ENCODE measurements around the gene TWSG1.

The TWSG1 gene

DNA sequence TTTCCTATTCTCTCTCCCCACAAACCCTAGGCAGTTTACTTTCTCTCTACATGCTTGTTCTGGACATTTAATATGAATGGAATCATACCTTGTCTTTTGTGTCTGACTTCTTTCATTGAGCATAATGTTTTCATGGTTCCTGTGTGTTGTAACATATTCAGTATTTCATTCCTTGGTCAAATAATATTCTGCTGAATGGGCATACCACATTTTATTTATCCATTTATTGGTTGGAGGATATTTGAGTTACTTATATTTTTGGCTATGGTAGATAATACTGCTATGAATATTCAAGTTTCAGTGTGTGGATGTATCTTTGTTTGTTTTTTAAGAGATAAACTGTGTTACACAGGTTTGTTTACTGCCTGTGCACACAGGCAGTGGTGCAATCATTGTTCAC is 9.0 kb downstream of the TWSG1 start:
- Histone ChIP-seq H3K4me3 (replicated peaks; ENCODE audit: insufficient read depth, low read length) (no peak overlapping the region), H3K27ac (replicated peaks) (no peak overlapping the region), H3K27me3 (ENCODE audit: insufficient read depth, poor library complexity, severe bottlenecking) (no peaks in the 10 kb centered on the region)
- DNase-seq (ENCODE audit: low read depth in 1 of 2, low spot score in 1 of 2), result no peak
- TF ChIP-seq, protein P1, sequence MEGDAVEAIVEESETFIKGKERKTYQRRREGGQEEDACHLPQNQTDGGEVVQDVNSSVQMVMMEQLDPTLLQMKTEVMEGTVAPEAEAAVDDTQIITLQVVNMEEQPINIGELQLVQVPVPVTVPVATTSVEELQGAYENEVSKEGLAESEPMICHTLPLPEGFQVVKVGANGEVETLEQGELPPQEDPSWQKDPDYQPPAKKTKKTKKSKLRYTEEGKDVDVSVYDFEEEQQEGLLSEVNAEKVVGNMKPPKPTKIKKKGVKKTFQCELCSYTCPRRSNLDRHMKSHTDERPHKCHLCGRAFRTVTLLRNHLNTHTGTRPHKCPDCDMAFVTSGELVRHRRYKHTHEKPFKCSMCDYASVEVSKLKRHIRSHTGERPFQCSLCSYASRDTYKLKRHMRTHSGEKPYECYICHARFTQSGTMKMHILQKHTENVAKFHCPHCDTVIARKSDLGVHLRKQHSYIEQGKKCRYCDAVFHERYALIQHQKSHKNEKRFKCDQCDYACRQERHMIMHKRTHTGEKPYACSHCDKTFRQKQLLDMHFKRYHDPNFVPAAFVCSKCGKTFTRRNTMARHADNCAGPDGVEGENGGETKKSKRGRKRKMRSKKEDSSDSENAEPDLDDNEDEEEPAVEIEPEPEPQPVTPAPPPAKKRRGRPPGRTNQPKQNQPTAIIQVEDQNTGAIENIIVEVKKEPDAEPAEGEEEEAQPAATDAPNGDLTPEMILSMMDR (IDR thresholded peaks at IDR 0.05; ENCODE audit: insufficient read depth, low read length), result no peak
- TF ChIP-seq GABPA (IDR thresholded peaks at IDR 0.05; ENCODE audit: low read depth), result no peak
- TF ChIP-seq, protein P2, sequence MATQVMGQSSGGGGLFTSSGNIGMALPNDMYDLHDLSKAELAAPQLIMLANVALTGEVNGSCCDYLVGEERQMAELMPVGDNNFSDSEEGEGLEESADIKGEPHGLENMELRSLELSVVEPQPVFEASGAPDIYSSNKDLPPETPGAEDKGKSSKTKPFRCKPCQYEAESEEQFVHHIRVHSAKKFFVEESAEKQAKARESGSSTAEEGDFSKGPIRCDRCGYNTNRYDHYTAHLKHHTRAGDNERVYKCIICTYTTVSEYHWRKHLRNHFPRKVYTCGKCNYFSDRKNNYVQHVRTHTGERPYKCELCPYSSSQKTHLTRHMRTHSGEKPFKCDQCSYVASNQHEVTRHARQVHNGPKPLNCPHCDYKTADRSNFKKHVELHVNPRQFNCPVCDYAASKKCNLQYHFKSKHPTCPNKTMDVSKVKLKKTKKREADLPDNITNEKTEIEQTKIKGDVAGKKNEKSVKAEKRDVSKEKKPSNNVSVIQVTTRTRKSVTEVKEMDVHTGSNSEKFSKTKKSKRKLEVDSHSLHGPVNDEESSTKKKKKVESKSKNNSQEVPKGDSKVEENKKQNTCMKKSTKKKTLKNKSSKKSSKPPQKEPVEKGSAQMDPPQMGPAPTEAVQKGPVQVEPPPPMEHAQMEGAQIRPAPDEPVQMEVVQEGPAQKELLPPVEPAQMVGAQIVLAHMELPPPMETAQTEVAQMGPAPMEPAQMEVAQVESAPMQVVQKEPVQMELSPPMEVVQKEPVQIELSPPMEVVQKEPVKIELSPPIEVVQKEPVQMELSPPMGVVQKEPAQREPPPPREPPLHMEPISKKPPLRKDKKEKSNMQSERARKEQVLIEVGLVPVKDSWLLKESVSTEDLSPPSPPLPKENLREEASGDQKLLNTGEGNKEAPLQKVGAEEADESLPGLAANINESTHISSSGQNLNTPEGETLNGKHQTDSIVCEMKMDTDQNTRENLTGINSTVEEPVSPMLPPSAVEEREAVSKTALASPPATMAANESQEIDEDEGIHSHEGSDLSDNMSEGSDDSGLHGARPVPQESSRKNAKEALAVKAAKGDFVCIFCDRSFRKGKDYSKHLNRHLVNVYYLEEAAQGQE (IDR thresholded peaks at IDR 0.05; ENCODE audit: insufficient replicate concordance, low read depth), result no peak
- no peak for TF ChIP-seq SPI1 (IDR thresholded peaks at IDR 0.05; ENCODE audit: borderline replicate concordance, low read depth)
- no peak for TF ChIP-seq POLR2AphosphoS5 (IDR thresholded peaks at IDR 0.05; ENCODE audit: low read depth)

DNA sequence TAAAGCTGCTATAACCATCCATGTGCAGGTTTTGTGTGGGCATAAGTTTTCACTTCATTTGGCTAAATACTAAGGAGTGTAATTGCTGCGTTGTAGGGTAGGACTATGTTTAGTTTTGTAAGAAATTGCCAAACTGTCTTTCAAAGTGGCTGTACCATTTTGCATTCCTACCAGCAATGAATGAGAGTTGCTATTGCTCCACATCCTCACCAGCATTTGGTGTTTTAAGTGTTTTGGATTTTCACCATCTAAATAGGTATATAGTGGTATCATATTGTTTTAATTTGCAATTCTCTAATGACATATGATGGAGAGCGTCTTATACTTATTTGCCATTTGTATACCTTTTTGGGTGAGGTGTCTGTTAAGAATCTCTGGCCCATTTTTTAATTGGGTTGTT is 12.2 kb downstream of the TWSG1 start:
- Histone ChIP-seq H3K27ac (replicated peaks) (no peak overlapping the region), H3K4me3 (replicated peaks; ENCODE audit: insufficient read depth, low read length) (no peak overlapping the region), H3K27me3 (ENCODE audit: insufficient read depth, poor library complexity, severe bottlenecking) (no peaks in the 10 kb centered on the region)
- DNase-seq (ENCODE audit: low read depth in 1 of 2, low spot score in 1 of 2), result no peak
- TF ChIP-seq, protein P2 (IDR thresholded peaks at IDR 0.05; ENCODE audit: insufficient replicate concordance, low read depth), result no peak
- no peak for TF ChIP-seq SPI1 (IDR thresholded peaks at IDR 0.05; ENCODE audit: borderline replicate concordance, low read depth)
- TF ChIP-seq, protein P1 (IDR thresholded peaks at IDR 0.05; ENCODE audit: insufficient read depth, low read length), result no peak
- TF ChIP-seq GABPA (IDR thresholded peaks at IDR 0.05; ENCODE audit: low read depth), result no peak
- no peak for TF ChIP-seq POLR2AphosphoS5 (IDR thresholded peaks at IDR 0.05; ENCODE audit: low read depth)

DNA sequence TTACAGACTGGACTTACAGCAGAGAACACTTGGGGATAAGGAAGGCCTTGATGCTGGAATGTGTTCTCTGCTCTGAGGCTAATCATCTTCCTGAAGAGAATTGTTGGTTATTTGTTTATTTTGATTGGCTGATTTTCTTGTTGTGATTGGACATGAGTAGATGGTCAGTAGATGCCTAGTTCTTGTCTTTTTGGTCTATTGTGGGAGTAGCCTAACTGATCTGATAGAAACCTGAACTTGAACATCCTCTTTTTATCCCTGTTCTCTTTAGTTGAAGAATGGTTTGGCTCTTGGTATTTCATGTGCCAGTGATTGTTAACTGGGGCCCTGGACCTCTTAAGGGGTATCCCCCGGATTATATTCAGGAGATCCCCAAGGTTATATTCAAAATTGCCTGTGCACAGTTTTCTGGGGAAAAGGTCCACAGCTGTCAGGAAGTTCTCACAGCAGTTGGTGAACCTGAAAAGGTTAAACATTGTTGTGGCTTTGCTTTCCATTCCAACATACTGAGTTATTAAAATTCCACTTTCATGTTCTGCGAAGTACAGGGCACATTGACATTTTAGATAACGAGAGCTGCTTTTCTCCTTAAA is 13.6 kb downstream of the TWSG1 start:
- DNase-seq (ENCODE audit: low read depth in 1 of 2, low spot score in 1 of 2), result no peak
- Histone ChIP-seq H3K4me3 (replicated peaks; ENCODE audit: insufficient read depth, low read length) (no peak overlapping the region), H3K27me3 (ENCODE audit: insufficient read depth, poor library complexity, severe bottlenecking) (no peaks in the 10 kb centered on the region), H3K27ac (replicated peaks) (no peak overlapping the region)
- TF ChIP-seq, protein P1 (IDR thresholded peaks at IDR 0.05; ENCODE audit: insufficient read depth, low read length), result no peak
- TF ChIP-seq GABPA (IDR thresholded peaks at IDR 0.05; ENCODE audit: low read depth) (no peak), SPI1 (IDR thresholded peaks at IDR 0.05; ENCODE audit: borderline replicate concordance, low read depth) (no peak), POLR2AphosphoS5 (IDR thresholded peaks at IDR 0.05; ENCODE audit: low read depth) (no peak)
- TF ChIP-seq, protein P2 (IDR thresholded peaks at IDR 0.05; ENCODE audit: insufficient replicate concordance, low read depth), result no peak
